ENCODE data around the gene SSC5D. TPM values are rescaled to one million over a fixed set of nuclear protein-coding genes. Genes with fewer than 3 reads are reported as not detected.

Gene SSC5D
- total RNA-seq, 1 experiment from 2014 or later: 3.2 TPM

- peaks cover 3 to 5% (median 4%) of the 10 kb centered on the region in 3 experiments for H3K36me3 Mint-ChIP-seq (ENCODE audit: insufficient read depth in 1 of 3, low read depth in 3 of 3)
- H3K9ac ChIP-seq (ENCODE audit: extremely low read depth, insufficient read length, low read length): no peak overlapping the region
- H3K4me1 Mint-ChIP-seq: peaks cover 18 to 22% of the 10 kb centered on the region in 2 experiments
- H3K4me1 ChIP-seq (ENCODE audit: insufficient read depth, low read length): no peaks in the 10 kb centered on the region
- no peak overlapping the region for H2AK5ac ChIP-seq (ENCODE audit: insufficient read length, low read length)
- no peak overlapping the region for H3K27ac ChIP-seq (ENCODE audit: insufficient read length, low read depth, low read length)
- no peak overlapping the region for H3K27ac Mint-ChIP-seq
- H2BK120ac ChIP-seq (ENCODE audit: low read depth, low read length, poor library complexity, severe bottlenecking): no peak overlapping the region
- DNase-seq: no peak
- H2BK20ac ChIP-seq (ENCODE audit: low read depth, low read length, poor library complexity, severe bottlenecking): no peak overlapping the region
- no peaks in the 10 kb centered on the region for H3K9me3 ChIP-seq (ENCODE audit: control insufficient read depth, low read depth, low read length)
- H4K5ac ChIP-seq (ENCODE audit: insufficient read length, low read depth, low read length): no peak overlapping the region
- H3K23ac ChIP-seq (ENCODE audit: insufficient read length, low read depth, low read length): no peak overlapping the region
- no peak overlapping the region for H3K18ac ChIP-seq (ENCODE audit: insufficient read length, low read depth, low read length)
- no peak overlapping the region for H3K4ac ChIP-seq (ENCODE audit: low read depth, low read length)
- no peak overlapping the region for H2BK5ac ChIP-seq (ENCODE audit: insufficient read length, low read length)
- H2AFZ ChIP-seq (ENCODE audit: low read length): no peak overlapping the region
- H3K56ac ChIP-seq (ENCODE audit: insufficient read length, low read depth, low read length): no peak overlapping the region
- no peak overlapping the region for H3K4me3 Mint-ChIP-seq
- H3K4me2 ChIP-seq (ENCODE audit: insufficient read depth, insufficient read length, low read length): no peak overlapping the region
- no peak overlapping the region for H3T11ph ChIP-seq (ENCODE audit: low read length)
- no peak overlapping the region for H4K8ac ChIP-seq (replicated peaks; ENCODE audit: insufficient read length, low read depth, low read length)
- no peak overlapping the region for H3K14ac ChIP-seq (ENCODE audit: insufficient read depth, low read length)
- no peaks in the 10 kb centered on the region for H3K23me2 ChIP-seq (ENCODE audit: insufficient read length, low read depth, low read length, poor library complexity, severe bottlenecking)
- H3K79me1 ChIP-seq (ENCODE audit: insufficient read depth, low read depth, low read length, poor library complexity, severe bottlenecking): no peaks in the 10 kb centered on the region
- H4K20me1 ChIP-seq (ENCODE audit: control insufficient read depth, insufficient read depth, insufficient read length): no peaks in the 10 kb centered on the region
- H3K9me3 Mint-ChIP-seq: peaks cover 8 to 12% of the 10 kb centered on the region in 2 experiments
- H4K91ac ChIP-seq (ENCODE audit: insufficient read length, low read depth, low read length): no peak overlapping the region
- TF ChIP-seq CTCF (conservative IDR thresholded peaks at IDR 0.05): no peak
- no peaks in the 10 kb centered on the region for H3K79me2 ChIP-seq (ENCODE audit: insufficient read depth, low read length)
- peaks cover 48% of the 10 kb centered on the region for H3K27me3 Mint-ChIP-seq (ENCODE audit: low read depth)
- no peak overlapping the region for H2BK15ac ChIP-seq (ENCODE audit: low read depth, low read length)
- peaks cover 4% of the 10 kb centered on the region for H3K27me3 ChIP-seq (ENCODE audit: insufficient read depth, low read length)
- no CpG with 5 or more reads among the region's 2 CpGs for WGBS (ENCODE audit: extremely low coverage, insufficient read length, low lambda C conversion rate)
- H2BK12ac ChIP-seq (ENCODE audit: insufficient read length, low read depth, low read length): no peak overlapping the region
Observed at GRCh38 chr19:55498246-55498840, 10.1 kb downstream of the SSC5D start.

Data from H9 (cell line).